CD4-positive, alpha-beta T cell (primary cell): ENCODE results near the gene MAP3K12. TPM values are rescaled to one million over a fixed set of nuclear protein-coding genes. Genes with fewer than 3 reads are reported as not detected.

ENCODE experiments used
- ATAC-seq: fragments of 200-7000 bp; cut with Tn5 transposase; one replicate; pipeline ENCODE4 v1.10.0; 2022; ENCODE audit warnings: mild to moderate bottlenecking; ENCODE audit not compliant: poor library complexity
- CTCF ChIA-PET: fragments of 350-600 bp; sonication (Branson Sonifier 250); formaldehyde crosslinking; loops from one replicate; lab custom pipeline; 2021; ENCODE audit warnings: antibody characterized with exemption, inconsistent platforms; lab: Charles Lee
- POLR2A ChIA-PET: fragments of 350-600 bp; sonication (Branson Sonifier 250); formaldehyde crosslinking; loops from one replicate; lab custom pipeline; 2021; ENCODE audit warnings: antibody characterized with exemption, inconsistent platforms; lab: Charles Lee
- DNase-seq, 14 experiments: peaks; one replicate each; pipeline ENCODE4 v3.0.0-alpha.2; 2013 to 2020; ENCODE audit warnings: mixed read lengths in 2 of 14
- H3K27ac ChIP-seq, 2 donors: one replicate each; pipeline versions ENCODE4 v1.5.1 to v1.7.0; 2013; ENCODE audit warnings: low read length in 2 of 2, low read depth in 1 of 2, mild to moderate bottlenecking in 1 of 2
- H3K27me3 ChIP-seq, 2 experiments: 1 replicate in 1 of 2; 2 replicates in 1 of 2; pipeline versions ENCODE4 v1.6.1 to v1.7.0; 2013; ENCODE audit warnings: low read length in 2 of 2, control low read depth in 1 of 2, mild to moderate bottlenecking in 1 of 2, moderate library complexity in 1 of 2; ENCODE audit not compliant: insufficient read depth in 2 of 2, control insufficient read depth in 1 of 2
- H3K36me3 ChIP-seq: one replicate; pipeline ENCODE4 v1.6.1; 2013; ENCODE audit warnings: low read length, control low read depth; ENCODE audit not compliant: insufficient read depth
- H3K4me1 ChIP-seq: one replicate; pipeline ENCODE4 v1.6.1; 2013; ENCODE audit warnings: low read length, control low read depth; ENCODE audit not compliant: insufficient read depth
- H3K4me3 ChIP-seq: one replicate; pipeline ENCODE4 v1.5.1; 2013; ENCODE audit warnings: mild to moderate bottlenecking, low read length, moderate library complexity
- H3K9me3 ChIP-seq, 2 experiments: 1 replicate in 1 of 2; 2 replicates in 1 of 2; pipeline versions ENCODE4 v1.6.1 to v1.7.0; 2013; ENCODE audit warnings: low read length in 2 of 2, mild to moderate bottlenecking in 2 of 2, control low read depth in 1 of 2, moderate library complexity in 1 of 2; ENCODE audit not compliant: control insufficient read depth in 1 of 2, insufficient read depth in 1 of 2
- H3K27ac Mint-ChIP-seq: one replicate; pipeline ENCODE4 v1.8.0; 2020; ENCODE audit warnings: mixed read lengths
- H3K27me3 Mint-ChIP-seq: one replicate; pipeline ENCODE4 v1.8.0; 2021; ENCODE audit warnings: mixed read lengths
- H3K36me3 Mint-ChIP-seq: one replicate; pipeline ENCODE4 v1.8.0; 2021; ENCODE audit warnings: low read depth, mixed read lengths
- H3K4me1 Mint-ChIP-seq: one replicate; pipeline ENCODE4 v1.8.0; 2021; ENCODE audit warnings: low read depth, mixed read lengths
- H3K4me3 Mint-ChIP-seq: one replicate; pipeline ENCODE4 v1.8.0; 2020; ENCODE audit warnings: mild to moderate bottlenecking, mixed read lengths
- H3K9me3 Mint-ChIP-seq: one replicate; pipeline ENCODE4 v1.8.0; 2020; ENCODE audit warnings: mixed read lengths
- CTCF ChIP-seq: fragments of 200-600 bp; IDR thresholded peaks from one replicate; pipeline ENCODE4 v1.8.0; 2022; ENCODE audit warnings: antibody characterized with exemption, mild to moderate bottlenecking
- intact Hi-C, 2 experiments: fragments of 100-400 bp; cut with DNase I in 1 of 2; cut with micrococcal nuclease in 1 of 2; formaldehyde crosslinking; loops; one replicate each; pipeline versions ENCODE4 v1.15.1 to v1.9.0; 2023 to 2025; cut with DNase I, micrococcal nuclease
- total RNA-seq, 174 experiments: library from RNA in 2 of 174; stranded (reverse) in 2 of 174; gene quantifications; one replicate each; pipeline ENCODE4 v1.2.3 and lab custom pipeline; 2021 to 2026

MAP3K12 gene
- total RNA-seq, 2 experiments from 2014 or later: 12.6 to 15.2 TPM

GRCh38 chr12:53533471-53533870, 34.2 kb upstream of the MAP3K12 start:
- DNase-seq: no peak
- Histone ChIP-seq H3K36me3 (peaks cover 78% of the 10 kb centered on the region), H3K9me3 (no peaks in the 10 kb centered on the region), H3K27me3 (no peaks in the 10 kb centered on the region), H3K4me1 (no peaks in the 10 kb centered on the region), H3K27ac (no peak overlapping the region), H3K4me3 (no peak overlapping the region)
- POLR2A ChIA-PET: no interaction called here
- Mint-ChIP-seq H3K27ac (no peak overlapping the region), H3K4me1 (no peaks in the 10 kb centered on the region), H3K4me3 (no peak overlapping the region), H3K9me3 (no peaks in the 10 kb centered on the region), H3K27me3 (no peaks in the 10 kb centered on the region), H3K36me3 (peaks cover 80% of the 10 kb centered on the region)
- ATAC-seq: no peak
- no peak for TF ChIP-seq CTCF
- CTCF ChIA-PET: interaction anchor here (1.0 kb wide), 1 partner anchor 16 kb away, joined by 3 read pairs; no protein-coding TSS in a partner anchor
- intact Hi-C loops: no loop called here

- intact Hi-C loops: no loop called here
- Mint-ChIP-seq H3K4me3 (no peak overlapping the region), H3K27ac (no peak overlapping the region), H3K36me3 (peaks cover 73% of the 10 kb centered on the region), H3K9me3 (no peaks in the 10 kb centered on the region), H3K27me3 (no peaks in the 10 kb centered on the region), H3K4me1 (no peaks in the 10 kb centered on the region)
- Histone ChIP-seq H3K27ac (no peak overlapping the region), H3K4me3 (no peak overlapping the region), H3K27me3 (no peaks in the 10 kb centered on the region), H3K9me3 (no peaks in the 10 kb centered on the region), H3K36me3 (peaks cover 74% of the 10 kb centered on the region), H3K4me1 (no peaks in the 10 kb centered on the region)
- TF ChIP-seq CTCF: no peak
- no peak for ATAC-seq
- no peak for DNase-seq
- ChIA-PET POLR2A (no interaction called here), CTCF (interaction anchor here (1.0 kb wide), 1 partner anchor 15 kb away, joined by 3 read pairs; no protein-coding TSS in a partner anchor)
These were observed 33.5 kb upstream of the MAP3K12 start for GRCh38 chr12:53532524-53533445.

GRCh38 chr12:53532021-53532420, 32.8 kb upstream of the MAP3K12 start:
- no peaks in the 10 kb centered on the region for H3K4me1 ChIP-seq
- no peak for TF ChIP-seq CTCF
- ChIA-PET POLR2A (no interaction called here), CTCF (interaction anchor here (0.7 kb wide), 1 partner anchor 525 kb away, joined by 3 read pairs; no protein-coding TSS in a partner anchor)
- peaks cover 74% of the 10 kb centered on the region for H3K36me3 ChIP-seq
- ATAC-seq: no peak
- Mint-ChIP-seq H3K9me3 (no peaks in the 10 kb centered on the region), H3K27ac (no peak overlapping the region), H3K27me3 (no peaks in the 10 kb centered on the region), H3K4me1 (no peaks in the 10 kb centered on the region), H3K36me3 (peaks cover 66% of the 10 kb centered on the region), H3K4me3 (no peak overlapping the region)
- DNase-seq: no peak
- H3K27me3 ChIP-seq: no peaks in the 10 kb centered on the region
- no peak overlapping the region for H3K4me3 ChIP-seq
- no peak overlapping the region for H3K27ac ChIP-seq
- intact Hi-C loops: no loop called here
- no peaks in the 10 kb centered on the region for H3K9me3 ChIP-seq
